KMS-11 (cell line): ENCODE results near the gene SMC1A.

Experiments used
- H2AFZ ChIP-seq: fragments of 200-600 bp; sonication (generic); 2 replicates; pipeline ENCODE4 v1.6.1; 2016; ENCODE audit warnings: antibody characterized with exemption, mixed run types, low read depth
- H3K27ac ChIP-seq: fragments of 200-600 bp; sonication (generic); 2 replicates; pipeline ENCODE4 v1.6.1; 2016; ENCODE audit warnings: mild to moderate bottlenecking, mixed run types
- H3K27me3 ChIP-seq: fragments of 200-600 bp; sonication (generic); 2 replicates; pipeline ENCODE4 v1.6.1; 2017; ENCODE audit warnings: mild to moderate bottlenecking, low read depth, mixed run types, moderate library complexity; ENCODE audit not compliant: insufficient read depth
- H3K36me3 ChIP-seq: fragments of 200-600 bp; sonication (generic); 2 replicates; pipeline ENCODE4 v1.6.1; 2017; ENCODE audit warnings: mild to moderate bottlenecking, mixed run types; ENCODE audit not compliant: insufficient read depth
- H3K4me1 ChIP-seq: fragments of 200-600 bp; sonication (generic); 2 replicates; pipeline ENCODE4 v1.6.1; 2016; ENCODE audit warnings: mild to moderate bottlenecking, low read depth, mixed run types; ENCODE audit not compliant: poor library complexity, severe bottlenecking
- H3K4me2 ChIP-seq: fragments of 200-600 bp; sonication (generic); 2 replicates; pipeline ENCODE4 v1.7.0; 2016; ENCODE audit warnings: mild to moderate bottlenecking, mixed run types
- H3K4me3 ChIP-seq: fragments of 200-600 bp; sonication (generic); IDR thresholded peaks from 2 replicates; pipeline ENCODE4 v1.6.1; 2017; ENCODE audit warnings: low read depth, low read length, mixed read lengths; ENCODE audit not compliant: insufficient read depth
- H3K79me2 ChIP-seq: fragments of 200-600 bp; sonication (generic); 2 replicates; pipeline ENCODE4 v1.6.1; 2016; ENCODE audit warnings: low read depth, mixed run types; ENCODE audit not compliant: insufficient read depth
- H3K9ac ChIP-seq: fragments of 200-600 bp; sonication (generic); 2 replicates; pipeline ENCODE4 v1.6.1; 2016; ENCODE audit warnings: mild to moderate bottlenecking, mixed run types
- H4K20me1 ChIP-seq: fragments of 200-600 bp; sonication (generic); 2 replicates; pipeline ENCODE4 v1.6.1; 2016; ENCODE audit warnings: mild to moderate bottlenecking, mixed run types; ENCODE audit not compliant: insufficient read depth
- TF ChIP-seq, protein P1 (sequence below): fragments of 200-600 bp; sonication (generic); conservative IDR thresholded peaks from 2 replicates; pipeline ENCODE4 v1.6.1; 2017; ENCODE audit warnings: low read depth, mild to moderate bottlenecking, antibody characterized with exemption, low read length, moderate library complexity, mixed read lengths

The SMC1A gene

DNA sequence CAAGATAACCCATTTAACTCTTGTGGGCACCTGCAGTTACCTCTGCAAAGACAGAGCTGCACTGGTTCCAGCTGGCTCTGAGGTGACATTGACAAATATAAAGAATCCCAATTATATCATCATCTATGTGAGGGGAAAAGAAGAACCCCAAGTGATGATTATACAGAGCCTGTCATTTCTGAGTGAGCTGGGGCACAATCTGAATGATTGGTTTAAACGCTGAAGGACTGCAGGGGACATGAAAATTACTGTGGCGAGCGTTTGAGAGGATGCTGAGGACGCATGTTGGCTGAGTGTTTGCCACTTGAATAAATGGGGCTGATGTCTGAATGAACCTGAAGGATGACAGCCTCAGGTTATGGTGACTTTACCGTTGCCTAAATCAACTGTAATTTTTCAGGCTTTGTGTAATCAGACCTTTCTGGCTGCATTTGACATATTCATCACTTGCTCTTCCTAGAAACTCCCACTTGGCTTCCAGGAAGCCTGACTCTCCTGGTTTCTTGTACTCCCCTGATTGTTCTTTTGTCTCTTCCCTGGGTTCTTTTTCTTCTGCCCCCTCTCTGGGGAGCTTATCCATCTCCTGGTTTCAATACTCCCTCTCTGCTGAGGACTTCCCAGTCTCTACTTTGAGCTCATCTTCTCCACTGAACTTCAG is 15.8 kb upstream of the SMC1A start:
- no peak overlapping the region for H3K4me3 ChIP-seq
- H3K4me1 ChIP-seq = peaks cover 10% of the 10 kb centered on the region
- no peak overlapping the region for H3K4me2 ChIP-seq
- TF ChIP-seq, protein P1, sequence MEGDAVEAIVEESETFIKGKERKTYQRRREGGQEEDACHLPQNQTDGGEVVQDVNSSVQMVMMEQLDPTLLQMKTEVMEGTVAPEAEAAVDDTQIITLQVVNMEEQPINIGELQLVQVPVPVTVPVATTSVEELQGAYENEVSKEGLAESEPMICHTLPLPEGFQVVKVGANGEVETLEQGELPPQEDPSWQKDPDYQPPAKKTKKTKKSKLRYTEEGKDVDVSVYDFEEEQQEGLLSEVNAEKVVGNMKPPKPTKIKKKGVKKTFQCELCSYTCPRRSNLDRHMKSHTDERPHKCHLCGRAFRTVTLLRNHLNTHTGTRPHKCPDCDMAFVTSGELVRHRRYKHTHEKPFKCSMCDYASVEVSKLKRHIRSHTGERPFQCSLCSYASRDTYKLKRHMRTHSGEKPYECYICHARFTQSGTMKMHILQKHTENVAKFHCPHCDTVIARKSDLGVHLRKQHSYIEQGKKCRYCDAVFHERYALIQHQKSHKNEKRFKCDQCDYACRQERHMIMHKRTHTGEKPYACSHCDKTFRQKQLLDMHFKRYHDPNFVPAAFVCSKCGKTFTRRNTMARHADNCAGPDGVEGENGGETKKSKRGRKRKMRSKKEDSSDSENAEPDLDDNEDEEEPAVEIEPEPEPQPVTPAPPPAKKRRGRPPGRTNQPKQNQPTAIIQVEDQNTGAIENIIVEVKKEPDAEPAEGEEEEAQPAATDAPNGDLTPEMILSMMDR = no peak
- no peaks in the 10 kb centered on the region for H4K20me1 ChIP-seq
- no peak overlapping the region for H2AFZ ChIP-seq
- no peak overlapping the region for H3K27ac ChIP-seq
- no peak overlapping the region for H3K9ac ChIP-seq
- peaks cover 9% of the 10 kb centered on the region for H3K79me2 ChIP-seq
- H3K27me3 ChIP-seq = no peaks in the 10 kb centered on the region
- no peaks in the 10 kb centered on the region for H3K36me3 ChIP-seq

DNA sequence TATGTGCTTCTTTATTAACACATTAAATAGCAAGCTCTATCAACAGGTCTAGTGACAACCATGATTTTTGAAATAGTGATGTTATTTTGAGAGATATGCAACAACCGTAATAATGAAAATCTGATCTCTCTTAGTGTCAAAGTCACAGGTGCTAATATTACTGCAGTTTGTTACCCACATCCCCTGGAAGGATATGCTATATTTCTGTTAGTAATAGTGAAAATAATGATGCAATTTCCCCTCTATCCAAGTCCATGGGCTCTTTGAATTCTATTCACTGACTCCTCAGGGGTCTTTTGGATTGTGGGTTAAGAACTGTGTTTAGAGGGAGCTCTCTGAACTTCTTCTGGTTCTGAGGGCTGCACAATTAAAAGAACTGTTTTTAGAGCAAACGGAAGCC is 14.8 kb upstream of the SMC1A start:
- Histone ChIP-seq H3K79me2 (peaks cover 16% of the 10 kb centered on the region), H3K36me3 (no peaks in the 10 kb centered on the region), H3K27ac (no peak overlapping the region), H3K4me1 (peaks cover 16% of the 10 kb centered on the region), H3K4me3 (no peak overlapping the region), H2AFZ (no peak overlapping the region), H3K4me2 (no peak overlapping the region), H3K27me3 (no peaks in the 10 kb centered on the region), H3K9ac (no peak overlapping the region), H4K20me1 (no peaks in the 10 kb centered on the region)
- TF ChIP-seq, protein P1 = no peak

DNA sequence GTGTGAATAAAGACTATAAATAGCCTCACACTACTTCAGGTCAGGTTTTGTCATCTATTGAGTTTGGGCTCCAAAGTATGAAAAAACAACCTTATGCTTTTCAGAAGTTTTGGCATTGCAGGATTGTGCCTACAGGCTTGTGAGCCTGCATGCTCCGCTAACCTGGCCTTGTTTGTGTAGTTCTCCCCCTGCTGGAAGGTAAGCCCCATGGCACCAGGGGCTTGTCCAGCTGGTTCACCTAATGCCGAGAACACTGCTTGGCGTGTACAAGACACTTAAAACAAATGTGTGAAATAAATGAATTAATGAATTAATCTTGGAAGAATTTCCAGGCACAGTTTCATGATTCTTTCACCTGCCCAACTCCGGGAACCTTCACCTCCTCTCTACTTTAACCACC is 13.5 kb upstream of the SMC1A start:
- H3K27ac ChIP-seq = no peak overlapping the region
- no peaks in the 10 kb centered on the region for H3K36me3 ChIP-seq
- H3K79me2 ChIP-seq = peaks cover 16% of the 10 kb centered on the region
- no peaks in the 10 kb centered on the region for H4K20me1 ChIP-seq
- no peak overlapping the region for H3K4me3 ChIP-seq
- H3K27me3 ChIP-seq = no peaks in the 10 kb centered on the region
- H3K4me2 ChIP-seq = no peak overlapping the region
- peaks cover 16% of the 10 kb centered on the region for H3K4me1 ChIP-seq
- no peak overlapping the region for H3K9ac ChIP-seq
- H2AFZ ChIP-seq = no peak overlapping the region
- TF ChIP-seq, protein P1 = peak; percentile 64

DNA sequence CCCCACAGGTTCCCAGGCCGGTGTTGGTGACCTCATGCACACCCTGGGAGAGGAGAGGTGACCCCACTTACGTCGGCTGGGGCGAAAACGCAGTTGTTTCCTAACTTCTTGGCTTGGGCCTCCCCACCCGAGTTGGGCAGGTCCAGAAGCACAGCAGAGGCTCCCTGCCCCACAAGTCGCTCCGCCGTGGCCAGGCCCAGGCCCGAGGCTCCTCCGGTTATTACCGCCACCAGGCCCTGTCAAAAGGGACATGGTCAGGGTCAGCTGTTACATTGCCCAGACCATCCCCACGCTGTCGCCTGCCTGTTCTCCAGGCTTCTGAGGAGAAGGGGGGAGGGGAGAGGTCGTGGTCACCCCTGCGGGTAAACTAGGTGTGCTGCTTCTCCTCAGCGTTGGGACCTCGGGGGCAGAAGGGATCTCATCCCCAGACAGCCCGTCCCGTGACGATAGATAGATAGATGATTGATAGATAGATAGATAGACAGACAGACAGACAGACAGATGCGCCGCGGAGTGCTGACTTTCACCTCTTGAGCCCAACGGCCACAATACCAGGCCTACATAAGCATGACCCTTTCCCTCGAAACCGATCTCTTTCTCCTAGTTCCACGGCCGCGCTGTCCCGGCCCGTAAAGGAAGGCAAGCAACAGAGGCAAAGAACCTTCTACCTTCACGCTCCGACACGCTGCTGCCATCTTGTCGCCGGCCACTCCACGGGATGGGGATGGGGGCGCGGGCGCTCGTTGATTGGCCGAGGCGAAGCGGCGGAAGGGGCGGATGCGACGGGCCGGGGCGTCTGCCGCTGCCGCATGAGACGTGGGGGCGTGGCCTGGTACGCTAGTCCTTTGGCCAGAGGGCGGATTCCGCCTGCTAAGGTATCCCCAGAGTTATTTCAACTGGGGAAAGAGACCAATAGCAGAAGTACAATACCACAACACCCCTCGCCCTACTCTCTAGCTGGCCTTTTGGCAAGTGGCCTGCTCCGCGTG is 11.5 kb upstream of the SMC1A start, which contains the start of gene HSD17B10:
Gene HSD17B10, minus strand, starts transcription at position 720 of the 989 bp plus-strand sequence. Its CDS starts 25 bp downstream, at position 695.
- TF ChIP-seq, protein P1 = no peak
- Histone ChIP-seq H3K79me2 (peaks cover 16% of the 10 kb centered on the region), H3K27ac (no peak within 1 kb of the TSS), H4K20me1 (no peaks in the 10 kb centered on the region), H3K36me3 (no peaks in the 10 kb centered on the region), H2AFZ (peak within 1 kb of the TSS; percentile 59), H3K9ac (peak within 1 kb of the TSS; percentile 58; the same call in 1 of the 2 replicates), H3K4me1 (peaks cover 16% of the 10 kb centered on the region), H3K4me3 (peak within 1 kb of the TSS; percentile 33), H3K27me3 (no peaks in the 10 kb centered on the region), H3K4me2 (peak within 1 kb of the TSS; percentile 89)
